Measurements from ENCODE around the gene OSBP2.

OSBP2 gene

DNA sequence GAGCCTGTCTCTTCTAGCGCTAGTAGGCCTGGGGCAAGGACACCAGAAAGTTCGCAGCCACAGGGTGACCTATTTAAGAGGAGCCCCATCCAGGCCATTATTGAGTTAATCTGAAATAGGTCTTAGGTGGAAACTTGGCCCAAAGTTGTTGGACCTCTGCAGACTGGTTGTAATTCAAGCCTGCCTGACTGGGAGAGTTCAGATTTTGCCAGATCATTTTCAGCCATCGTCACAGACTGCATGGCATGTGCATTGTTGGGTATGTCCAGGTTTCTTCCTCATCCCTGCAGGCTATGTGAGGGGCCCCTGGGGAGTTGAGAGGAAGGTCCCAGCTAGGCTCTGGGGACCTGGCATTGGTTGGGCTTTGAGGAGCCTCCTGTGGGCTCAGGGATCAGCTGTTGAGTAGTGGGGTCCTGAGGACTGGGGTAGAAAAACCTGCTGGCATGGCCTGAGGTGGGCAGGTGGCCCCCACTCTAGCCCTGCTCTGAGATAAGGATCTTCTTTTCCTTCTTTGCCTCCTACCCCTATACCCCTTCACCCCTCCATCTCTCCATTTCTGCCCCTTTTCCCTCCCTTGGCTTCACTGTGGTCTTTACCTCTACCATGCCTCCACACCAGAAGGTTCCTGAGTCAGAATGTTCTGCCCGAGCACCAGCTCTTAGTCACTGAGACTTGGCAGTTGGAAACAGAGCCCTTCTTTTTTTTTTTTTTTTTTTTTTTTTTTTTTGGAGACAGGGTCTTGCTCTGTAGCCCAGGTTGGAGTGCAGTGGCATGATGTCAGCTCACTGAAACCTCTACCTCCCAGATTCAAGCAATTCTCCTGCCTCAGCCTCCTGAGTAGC is 161.2 kb downstream of the OSBP2 start:
- no peak for DNase-seq

DNA sequence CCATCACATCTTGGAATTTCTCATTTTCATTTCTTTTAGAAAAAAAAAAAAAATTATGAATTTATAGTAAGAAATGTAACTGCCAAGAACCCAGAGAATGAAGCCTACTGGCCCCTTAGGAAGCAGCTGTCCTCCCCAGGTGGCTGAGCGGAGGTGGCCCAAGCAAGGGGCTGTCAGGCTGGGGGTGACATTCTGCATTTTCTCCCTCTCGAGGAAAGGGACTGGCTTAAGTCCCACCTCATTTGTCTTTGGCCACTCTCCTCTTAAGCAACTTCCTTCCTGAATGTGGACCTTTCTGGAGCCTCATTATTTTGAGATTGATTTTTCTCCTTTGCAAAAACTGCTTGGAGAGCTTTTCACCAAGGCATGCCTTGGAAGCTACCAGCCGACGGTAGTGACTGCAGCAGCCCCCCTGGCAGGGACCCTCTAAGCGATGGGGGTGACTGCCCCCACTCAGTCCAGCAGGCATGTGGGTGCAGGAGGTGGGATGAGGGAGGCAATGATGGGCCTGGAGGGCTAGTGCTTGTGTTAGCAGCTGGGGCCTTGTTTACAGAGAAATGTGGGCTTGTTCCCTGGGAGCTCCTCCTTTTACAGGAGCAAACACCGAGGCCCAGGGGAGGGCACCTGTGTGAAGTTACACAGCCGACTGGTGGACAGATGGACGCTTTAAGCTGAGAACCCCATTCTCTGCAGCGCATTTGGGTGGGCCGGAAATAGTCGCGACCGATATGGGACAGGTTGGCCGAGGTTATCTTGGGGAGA is 162.2 kb downstream of the OSBP2 start:
- no peak for DNase-seq

DNA sequence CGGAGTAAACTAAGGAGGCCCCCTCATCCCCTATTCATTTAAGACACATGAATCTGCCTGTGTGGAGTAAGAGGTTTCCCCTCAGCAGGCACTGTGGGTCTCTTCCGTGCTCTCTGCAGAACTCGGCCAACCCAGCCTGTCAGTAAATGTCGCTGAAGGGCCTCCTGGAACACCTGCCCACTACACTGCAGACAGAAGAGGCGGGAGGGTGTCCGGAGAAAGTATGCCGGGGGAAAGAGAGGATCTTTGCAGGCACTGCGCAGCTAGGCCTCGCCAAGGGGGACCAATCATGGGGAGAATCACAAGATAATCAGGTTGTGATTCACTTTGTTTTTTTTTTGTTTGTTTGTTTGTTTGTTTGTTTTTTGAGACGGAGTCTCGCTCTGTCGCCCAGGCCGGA is 163.1 kb downstream of the OSBP2 start:
- no peak for DNase-seq

DNA sequence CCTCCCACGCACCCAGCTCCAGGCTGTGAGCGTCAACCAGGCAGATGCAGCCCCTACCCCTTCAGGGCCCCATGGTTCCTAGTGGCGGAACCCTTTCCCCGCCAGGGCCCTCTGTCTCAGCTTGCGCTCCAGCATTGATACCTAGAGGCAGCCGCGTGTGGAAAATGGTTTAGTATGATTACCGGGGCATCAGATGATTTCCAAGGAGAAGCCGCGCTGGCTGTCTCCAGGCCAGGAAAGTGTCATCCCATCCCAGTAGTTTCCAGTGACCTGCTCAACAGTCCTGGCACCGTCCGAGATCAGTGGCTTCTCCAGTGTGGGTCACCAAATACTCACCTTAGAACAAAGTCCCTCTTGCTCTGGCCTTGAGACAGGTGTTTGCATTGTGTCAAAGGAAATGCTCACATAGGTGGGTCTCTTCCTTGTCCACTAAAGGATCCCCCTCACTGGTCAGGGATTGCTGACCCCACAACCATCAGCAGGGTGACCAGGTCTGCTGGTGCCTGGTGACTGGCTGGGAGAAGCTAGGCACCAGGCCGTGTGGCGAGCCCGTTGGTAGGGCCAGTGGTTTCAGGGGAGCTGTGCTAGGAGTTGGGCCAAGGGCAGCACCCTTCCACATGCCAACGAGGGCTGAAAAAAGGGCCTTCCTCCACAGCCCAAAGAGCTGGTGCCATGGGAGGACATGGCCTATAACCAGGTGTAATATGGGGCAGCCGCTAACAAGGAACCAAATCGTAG is 164.5 kb downstream of the OSBP2 start:
- DNase-seq: no peak

DNA sequence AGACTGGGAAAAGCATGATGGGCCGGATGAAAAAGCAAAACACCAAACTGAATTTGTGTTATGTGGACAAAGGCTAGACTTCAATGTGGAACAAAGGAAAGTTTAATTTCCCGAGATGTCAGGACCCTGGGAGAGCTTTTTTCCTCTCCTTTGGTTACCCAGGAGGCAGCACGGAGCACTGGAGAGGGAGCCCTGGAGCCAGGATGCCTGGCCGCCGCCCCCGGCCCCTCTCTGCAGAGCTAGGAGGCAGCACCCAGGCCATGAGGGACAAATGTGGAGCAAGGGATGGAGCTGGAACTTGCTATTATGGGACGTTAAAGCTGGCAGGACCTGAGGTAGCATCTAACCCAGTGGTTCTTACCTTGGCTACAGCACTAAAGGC is 165.0 kb downstream of the OSBP2 start:
- DNase-seq: no peak

DNA sequence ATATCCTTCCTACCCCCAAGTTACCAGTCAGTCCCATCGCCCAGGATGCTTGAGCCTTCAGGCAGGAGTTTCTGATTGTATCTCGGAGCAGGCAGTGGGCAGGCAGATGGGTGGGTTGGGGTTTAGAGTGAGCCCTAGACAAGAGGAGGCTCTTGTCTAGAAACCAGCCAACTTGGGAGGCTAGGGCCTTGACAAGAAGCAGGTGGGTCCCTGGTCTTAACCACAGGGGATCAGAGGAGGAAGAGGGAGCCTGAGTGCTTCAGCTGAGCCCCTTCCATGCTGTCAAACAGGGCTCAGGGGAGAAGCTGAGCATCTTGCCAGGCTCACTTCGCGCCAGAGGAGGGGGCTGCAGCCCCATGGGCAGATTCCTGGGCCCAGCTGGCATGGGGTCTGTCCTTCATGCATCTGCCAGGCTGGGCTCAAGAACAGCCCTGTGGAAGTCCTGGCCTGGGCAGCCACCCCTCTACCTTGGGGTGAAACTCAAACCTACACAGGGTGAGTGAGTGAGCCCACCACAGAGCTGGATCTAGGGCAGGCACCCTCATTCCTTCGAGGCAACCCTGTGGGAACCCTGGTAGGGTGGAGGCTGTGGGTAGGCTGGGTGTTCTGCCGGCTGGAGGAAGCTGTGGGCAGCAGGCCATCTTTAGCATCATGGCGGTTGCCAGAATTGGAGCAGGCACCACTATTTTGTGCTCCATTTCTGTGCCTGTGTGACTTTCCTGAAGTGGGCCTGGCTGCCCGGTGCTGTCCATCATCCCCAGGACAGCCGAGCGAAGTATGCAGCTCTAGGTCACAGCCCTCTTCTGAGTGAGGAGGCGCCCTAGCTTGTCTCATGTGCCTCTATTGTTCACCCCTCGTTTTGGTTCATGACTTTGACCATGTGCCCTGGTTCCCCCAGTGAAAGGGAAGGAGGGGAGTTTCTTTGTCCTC is 165.8 kb downstream of the OSBP2 start:
- no peak for DNase-seq

DNA sequence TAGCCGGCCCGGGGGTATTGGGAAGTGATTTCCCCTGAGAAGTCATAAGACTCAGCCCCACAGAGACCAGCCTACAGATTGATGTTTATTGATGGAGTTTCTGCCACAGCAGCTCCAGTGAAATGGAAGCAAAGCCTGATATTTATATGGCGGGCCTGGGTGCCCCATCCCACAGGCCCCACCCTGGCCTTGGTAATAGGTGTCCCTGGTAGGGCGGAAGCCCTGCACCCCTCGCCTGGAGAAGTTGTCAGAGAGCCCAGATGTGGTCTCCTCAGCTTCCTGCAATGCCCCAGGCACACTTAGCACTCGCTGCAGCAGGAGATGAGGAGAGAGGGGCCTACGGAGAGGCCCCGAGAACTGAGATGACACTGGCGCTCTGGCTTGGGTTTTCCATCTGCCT is 166.5 kb downstream of the OSBP2 start:
- no peak for DNase-seq

DNA sequence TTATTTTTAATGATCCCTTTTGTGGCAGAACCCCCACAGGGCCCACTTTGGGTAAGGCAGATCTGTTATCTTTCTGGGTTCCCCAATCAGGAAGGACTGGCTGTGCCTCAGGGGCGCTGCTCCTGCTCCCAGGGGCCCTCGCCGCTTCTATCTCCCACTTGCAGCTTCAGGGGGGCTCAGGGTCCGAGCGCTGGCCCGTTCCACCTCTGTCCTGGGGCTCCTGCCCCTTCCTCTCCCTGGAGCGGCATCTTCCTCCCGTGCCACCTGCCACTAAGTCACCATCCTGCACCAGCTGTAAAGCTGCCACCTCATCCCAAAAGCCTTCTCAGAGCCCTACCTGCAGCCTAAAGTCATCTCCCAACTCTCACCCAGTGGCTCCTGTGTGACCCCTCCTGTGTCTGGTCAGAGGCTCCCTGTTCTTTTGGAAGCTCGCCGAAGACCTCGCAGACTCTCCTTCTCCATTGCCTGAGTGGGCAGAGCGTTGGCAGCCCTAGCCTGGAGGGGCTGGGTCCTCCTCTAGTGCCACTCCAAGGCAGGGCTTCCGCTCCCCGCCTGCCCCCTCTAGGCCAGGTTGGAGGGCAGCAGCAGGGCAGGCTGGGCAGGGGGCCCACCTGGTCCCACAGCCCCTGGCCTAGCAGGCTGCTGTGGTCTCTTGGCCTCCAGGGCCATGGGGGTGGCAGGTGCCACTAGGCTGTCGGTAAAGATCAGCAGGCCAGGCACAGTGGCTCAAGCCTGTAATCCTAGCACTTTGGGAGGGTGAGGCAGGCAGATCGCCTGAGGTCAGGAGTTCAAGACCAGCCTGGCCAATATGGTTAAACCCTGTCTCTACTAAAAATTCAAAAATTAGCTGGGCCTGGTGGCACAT is 167.2 kb downstream of the OSBP2 start:
- DNase-seq: no peak

DNA sequence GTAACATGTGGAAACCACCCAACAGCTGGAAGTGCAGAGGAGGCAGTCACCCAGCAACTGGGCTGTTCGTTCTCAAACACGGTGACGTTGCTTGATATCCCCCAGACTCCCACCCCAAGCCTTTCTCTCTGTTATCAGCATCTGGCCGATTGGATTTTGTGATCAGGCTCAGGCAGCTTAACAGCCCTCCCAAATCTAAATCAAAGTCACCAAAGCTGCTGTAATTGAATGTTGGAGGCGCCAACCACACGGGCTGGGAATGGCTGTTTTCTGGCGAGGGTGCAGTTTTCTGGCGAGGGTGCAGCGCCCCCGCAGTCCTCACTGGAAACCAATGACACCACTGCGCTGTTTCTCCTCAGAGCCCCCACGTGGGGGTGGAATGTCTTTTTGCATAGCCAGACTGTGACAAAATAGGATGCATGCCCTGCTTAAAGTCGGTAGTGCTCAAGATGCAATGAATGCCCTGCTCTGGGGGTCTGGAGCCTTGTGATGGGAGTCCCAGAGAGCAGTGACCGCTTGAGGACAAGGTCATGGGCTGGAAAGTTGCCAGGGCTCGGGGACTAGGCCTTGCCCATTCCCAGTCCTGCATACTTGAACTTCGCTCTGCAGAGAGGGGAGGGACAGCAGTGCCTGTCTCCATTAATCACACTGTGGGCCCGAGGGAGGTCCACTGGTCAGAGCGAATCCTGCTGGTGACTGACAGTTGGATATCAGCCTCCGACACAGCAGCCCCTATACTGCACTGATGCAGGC is 168.6 kb downstream of the OSBP2 start:
- no peak for DNase-seq

DNA sequence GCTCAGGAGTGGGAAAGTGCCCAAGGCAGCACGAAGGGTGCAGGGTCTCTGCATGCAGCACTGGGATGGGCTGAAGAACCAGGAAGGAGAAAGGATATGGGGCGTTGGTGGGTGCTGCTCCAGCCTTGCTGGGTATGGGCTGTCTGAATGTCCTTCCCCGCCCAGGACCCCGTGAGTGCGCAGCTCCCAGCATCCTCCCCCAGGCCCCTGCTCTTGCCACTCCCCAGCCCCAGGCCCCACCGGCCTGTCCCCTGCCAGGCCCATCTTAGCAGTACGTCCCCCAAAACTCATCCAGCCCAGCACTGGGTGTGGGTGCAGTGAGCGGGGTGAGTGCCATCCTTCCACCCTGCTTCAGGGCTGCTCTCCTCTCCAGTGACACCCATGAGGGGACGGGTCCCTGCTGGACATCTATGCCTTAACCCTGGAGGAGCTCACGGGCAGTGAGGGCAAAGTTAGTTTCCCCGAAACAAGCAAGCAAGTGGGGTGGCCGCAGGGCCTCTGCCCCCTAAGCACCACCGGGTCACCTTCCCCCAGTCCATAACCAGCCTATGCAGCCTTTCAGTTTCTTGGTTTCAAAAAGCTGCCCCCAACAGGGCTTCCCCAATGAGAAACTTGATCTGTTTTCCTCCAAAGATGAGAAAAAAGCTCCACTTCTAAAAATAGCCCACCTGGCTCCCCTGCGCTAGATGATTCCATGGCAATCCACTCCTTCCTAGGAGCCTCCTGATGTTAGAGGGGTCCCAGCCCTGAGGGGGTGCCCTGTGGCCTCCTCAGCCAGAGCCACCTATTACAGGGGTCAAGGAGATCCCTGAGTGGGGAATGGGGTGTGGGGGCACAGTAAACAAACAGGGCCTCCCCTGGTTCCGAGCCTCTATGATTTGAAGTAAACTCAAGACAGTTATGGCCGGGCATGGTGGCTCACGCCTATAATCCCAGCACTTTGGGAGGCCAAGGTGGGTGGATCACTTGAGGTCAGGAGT is 170.1 kb downstream of the OSBP2 start:
- no peak for DNase-seq

DNA sequence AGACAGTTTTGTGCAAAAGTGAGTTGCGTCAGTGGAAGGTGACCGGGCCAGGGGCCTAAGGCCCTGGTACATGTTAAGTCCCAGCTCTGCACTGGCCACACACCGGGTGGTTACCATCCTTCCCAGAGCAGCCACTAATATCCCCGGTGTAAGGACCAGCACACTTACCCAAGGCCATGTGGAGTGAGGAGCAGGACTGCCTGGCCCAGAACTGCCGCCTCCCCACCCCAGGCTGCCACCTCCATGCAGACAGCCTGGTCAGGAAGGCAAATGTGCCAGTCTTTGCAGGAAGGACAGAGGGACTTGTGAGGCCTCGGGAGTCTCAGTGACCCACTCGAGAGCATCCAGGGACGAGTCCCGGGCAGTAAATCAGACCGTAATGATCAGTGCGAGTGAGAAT is 171.0 kb downstream of the OSBP2 start:
- DNase-seq: no peak

DNA sequence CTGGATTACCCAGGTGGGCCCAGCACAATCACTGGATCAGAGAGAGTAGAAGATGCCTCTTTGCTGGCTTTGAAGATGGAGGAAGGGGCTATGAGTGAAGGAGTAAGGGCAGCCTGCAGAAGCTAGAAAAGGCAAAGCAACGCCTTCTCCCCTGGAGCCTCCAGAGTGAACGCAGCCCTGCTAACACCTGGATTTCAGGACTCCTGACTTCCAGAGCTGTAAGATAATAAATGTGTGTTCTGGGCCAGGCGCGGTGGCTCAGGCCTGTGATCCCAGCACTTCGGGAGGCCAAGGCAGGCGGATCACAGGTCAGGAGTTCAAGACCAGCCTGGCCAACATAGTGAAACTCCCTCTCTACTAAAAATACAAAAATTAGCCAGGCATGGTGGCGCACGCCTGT is 171.5 kb downstream of the OSBP2 start:
- no peak for DNase-seq

DNA sequence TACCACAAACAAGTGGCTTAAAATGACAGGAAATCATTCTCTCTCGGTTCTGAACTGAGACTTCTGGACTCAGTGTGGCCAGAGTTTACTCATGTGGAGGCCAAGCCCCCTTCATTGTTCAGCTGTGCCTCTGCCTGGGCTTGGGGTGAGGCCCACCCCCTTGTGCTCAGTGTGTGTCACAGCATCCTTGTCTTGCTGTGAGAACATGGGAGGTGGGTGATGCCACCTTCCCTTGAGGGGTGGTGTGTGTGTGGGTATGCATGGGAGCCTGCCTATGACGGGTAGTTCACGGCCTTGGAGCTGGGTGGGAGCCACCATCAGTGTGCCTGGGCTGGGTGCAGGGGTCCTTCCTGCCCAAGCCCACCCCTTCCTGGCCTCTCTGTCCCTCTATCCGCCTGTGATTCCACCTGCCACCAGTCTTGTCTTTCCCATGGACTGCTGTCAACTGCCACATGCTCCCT is 172.2 kb downstream of the OSBP2 start:
- DNase-seq: no peak

DNA sequence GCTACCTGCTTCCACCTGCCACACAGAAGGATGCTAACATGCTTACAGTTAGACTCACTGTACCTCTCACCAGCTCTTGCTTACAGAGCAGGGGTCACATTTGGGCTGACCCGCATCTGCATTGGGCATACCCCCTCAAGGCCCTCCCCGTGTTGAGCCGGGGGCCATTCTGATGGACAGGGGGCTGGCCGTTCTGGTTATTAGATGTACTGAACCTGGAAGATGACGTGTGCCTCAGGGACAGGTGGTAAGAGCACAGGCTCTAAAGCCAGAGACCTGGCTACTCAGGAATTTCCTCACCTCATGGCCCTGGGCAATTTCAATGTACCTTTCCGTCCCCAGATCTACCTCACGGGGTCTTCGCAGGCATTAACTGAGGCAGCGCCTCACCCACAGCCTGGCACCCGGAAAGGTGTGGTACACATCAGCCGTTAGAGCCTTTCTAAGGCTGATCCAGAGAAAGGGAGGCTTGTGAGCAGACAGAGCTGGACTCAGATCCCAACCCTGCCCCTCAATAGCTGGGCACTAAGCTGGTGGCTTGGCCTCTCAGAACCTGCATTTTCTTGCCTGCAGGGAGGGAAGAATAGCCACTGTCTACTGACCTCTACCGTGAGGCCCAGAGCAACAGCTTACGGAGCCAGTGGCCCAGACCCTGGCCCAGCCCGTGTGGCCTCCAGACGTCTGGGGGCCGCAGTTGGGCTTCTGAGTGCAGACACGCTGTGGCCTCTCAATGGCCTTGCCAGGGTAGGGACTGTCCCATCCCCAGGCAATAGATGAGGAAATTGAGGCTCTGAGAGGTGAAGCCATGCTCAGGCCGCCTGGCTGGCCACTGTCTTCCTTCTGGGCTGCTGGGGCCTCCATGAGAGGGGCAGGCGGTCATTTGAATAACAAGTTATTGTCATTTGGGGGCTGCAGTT is 173.3 kb downstream of the OSBP2 start:
- no peak for DNase-seq

DNA sequence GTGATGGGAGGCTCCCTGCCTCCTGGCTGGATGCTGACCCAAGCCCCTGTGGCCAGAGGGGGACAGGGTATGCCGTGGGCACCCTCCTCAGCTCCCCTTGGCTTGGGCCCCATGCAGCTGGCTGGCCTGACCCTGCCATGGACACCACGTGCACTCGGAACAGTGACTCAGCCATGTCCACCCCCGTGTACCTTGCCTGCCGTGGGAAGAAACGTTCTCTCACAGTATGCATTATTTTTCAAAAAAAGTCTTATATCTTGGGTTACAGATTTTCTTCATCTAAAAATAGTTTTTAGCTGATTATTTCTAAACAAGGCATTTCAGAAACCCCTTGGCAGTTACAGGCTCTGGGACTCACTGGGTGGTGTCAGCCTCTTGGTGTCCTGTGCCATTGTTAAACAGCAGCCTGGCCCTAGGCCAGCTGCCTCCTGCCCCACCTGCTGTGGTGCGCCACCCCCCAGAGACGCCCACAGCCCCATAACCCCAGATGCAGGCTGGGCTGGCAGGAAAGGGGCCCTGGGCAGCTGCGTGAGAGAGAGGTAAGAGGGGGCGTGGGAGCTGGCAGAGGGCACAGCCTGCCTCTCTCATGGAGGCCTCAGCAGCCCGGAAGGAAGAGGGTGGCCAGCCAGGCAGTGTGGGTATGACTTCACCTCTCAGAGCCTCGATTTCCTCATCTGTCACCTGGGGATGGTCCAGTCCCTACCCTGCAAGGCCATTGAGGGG is 174.2 kb downstream of the OSBP2 start:
- DNase-seq: no peak

DNA sequence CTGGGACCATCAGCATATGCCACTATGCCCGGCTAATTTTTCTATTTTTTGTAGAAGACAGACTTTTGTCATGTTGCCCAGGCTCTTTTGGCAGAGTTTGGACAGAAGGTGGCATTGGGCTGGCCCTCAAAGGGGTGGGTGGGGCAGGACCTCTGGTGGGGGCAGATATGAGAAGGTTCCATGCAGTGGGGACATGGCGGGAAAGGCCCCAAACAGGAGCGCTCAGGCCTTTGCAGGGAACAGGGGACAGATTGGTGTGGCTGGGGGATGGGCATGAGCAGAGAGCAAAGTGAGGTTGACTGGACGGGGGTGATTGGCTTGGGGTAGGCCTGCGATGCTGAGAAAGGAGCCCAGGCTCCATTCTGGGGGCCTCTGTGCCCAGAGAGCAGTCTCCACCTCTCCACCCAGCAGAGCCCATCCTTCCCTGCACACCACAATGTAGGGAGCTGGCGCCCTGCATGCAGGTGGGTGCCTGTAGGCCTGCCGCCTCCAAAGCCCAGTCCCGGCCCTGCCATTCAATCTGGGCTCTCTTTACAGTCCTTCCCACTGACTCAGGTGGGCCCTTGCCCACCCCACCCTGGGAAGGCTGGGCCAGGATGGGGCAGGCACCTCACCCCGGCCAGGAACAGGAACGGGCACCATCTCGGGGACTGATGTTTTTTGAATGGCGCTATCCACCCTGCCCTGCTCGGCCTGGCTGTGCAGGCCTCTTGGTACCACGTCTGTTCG is 175.2 kb downstream of the OSBP2 start:
- DNase-seq: no peak

All from activated T-cell treated with anti-CD3 and anti-CD28 coated beads for 4 hours (primary cell).